IMR-90 (cell line): ENCODE results near the gene ELOVL2. TPM values are rescaled to one million over a fixed set of nuclear protein-coding genes. Genes with fewer than 3 reads are reported as not detected.

Source experiments
- ATAC-seq: fragments of 200-7000 bp; cut with Tn5 transposase; 2 replicates; pipeline ENCODE4 v1.9.1; 2020; ENCODE audit warnings: low read depth, mild to moderate bottlenecking, moderate library complexity
- BruUV-seq: library from RNA; stranded (reverse); fragments of 400-500 nt; replicated peaks from 2 replicates; lab custom pipeline; 2021; lab: Mats Ljungman, UMichigan
- CTCF ChIA-PET: fragments of 300-600 bp; formaldehyde crosslinking; extraction: SDS; loops from one replicate; lab custom pipeline; 2021; ENCODE audit warnings: antibody characterized with exemption; lab: Yijun Ruan, JAX
- POLR2A ChIA-PET: fragments of 300-600 bp; sonication (Branson Sonifier 250); formaldehyde crosslinking; loops from one replicate; lab custom pipeline; 2022; ENCODE audit warnings: antibody characterized with exemption; ENCODE audit not compliant: unreplicated experiment; lab: Charles Lee
- DNase-seq: peaks from one replicate; pipeline ENCODE4 v3.0.0; 2013
- H2AFZ ChIP-seq: replicated peaks from 2 replicates; pipeline ENCODE3; 2013; ENCODE audit warnings: low read length, mild to moderate bottlenecking; ENCODE audit not compliant: poor library complexity
- H2AK5ac ChIP-seq: 2 replicates; pipeline ENCODE4 v1.6.1; 2013; ENCODE audit warnings: low read depth, low read length, inconsistent platforms
- H2AK9ac ChIP-seq: replicated peaks from 2 replicates; pipeline ENCODE3; 2013; ENCODE audit warnings: mild to moderate bottlenecking, low read depth, low read length, moderate library complexity; ENCODE audit not compliant: poor library complexity
- H2BK120ac ChIP-seq: 2 replicates; pipeline ENCODE4 v1.6.1; 2013; ENCODE audit warnings: low read depth, low read length, inconsistent platforms
- H2BK15ac ChIP-seq: 3 replicates; pipeline ENCODE4 v1.6.1; 2013; ENCODE audit warnings: low read depth, low read length, inconsistent platforms
- H2BK20ac ChIP-seq: 2 replicates; pipeline ENCODE4 v1.6.1; 2013; ENCODE audit warnings: low read depth, mild to moderate bottlenecking, inconsistent platforms, low read length, moderate library complexity
- H2BK5ac ChIP-seq: 2 replicates; pipeline ENCODE4 v1.6.1; 2013; ENCODE audit warnings: mild to moderate bottlenecking, low read depth, low read length, inconsistent platforms; ENCODE audit not compliant: poor library complexity, severe bottlenecking
- H3K14ac ChIP-seq: replicated peaks from 2 replicates; pipeline ENCODE4 v1.6.1; 2013; ENCODE audit warnings: low read depth, low read length, inconsistent platforms
- H3K18ac ChIP-seq: 2 replicates; pipeline ENCODE4 v1.6.1; 2013; ENCODE audit warnings: low read depth, low read length, control low read depth
- H3K23ac ChIP-seq: 2 replicates; pipeline ENCODE4 v1.6.1; 2013; ENCODE audit warnings: low read depth, low read length, inconsistent platforms
- H3K27ac ChIP-seq: 2 replicates; pipeline ENCODE4 v1.5.1; 2013; ENCODE audit warnings: mild to moderate bottlenecking, control low read depth, low read length; ENCODE audit not compliant: insufficient read depth
- H3K27me3 ChIP-seq: 2 replicates; pipeline ENCODE4 v1.6.1; 2013; ENCODE audit warnings: low read length; ENCODE audit not compliant: control insufficient read depth, insufficient read depth
- H3K36me3 ChIP-seq: 2 replicates; pipeline ENCODE4 v1.6.1; 2013; ENCODE audit warnings: low read length, mixed read lengths; ENCODE audit not compliant: control insufficient read depth, insufficient read depth
- H3K4ac ChIP-seq: 2 replicates; pipeline ENCODE4 v1.6.1; 2013; ENCODE audit warnings: low read depth, low read length, inconsistent platforms
- H3K4me1 ChIP-seq: 2 replicates; pipeline ENCODE4 v1.6.1; 2013; ENCODE audit warnings: low read length, mixed read lengths; ENCODE audit not compliant: control insufficient read depth, insufficient read depth
- H3K4me2 ChIP-seq: 2 replicates; pipeline ENCODE4 v1.6.1; 2013; ENCODE audit warnings: low read depth, mild to moderate bottlenecking, control low read depth, low read length, moderate library complexity
- H3K4me3 ChIP-seq: 2 replicates; pipeline ENCODE4 v1.5.1; 2013; ENCODE audit warnings: low read depth, mild to moderate bottlenecking, control low read depth, low read length, moderate library complexity; ENCODE audit not compliant: insufficient read depth
- H3K56ac ChIP-seq: 2 replicates; pipeline ENCODE4 v1.6.1; 2013; ENCODE audit warnings: low read length, inconsistent platforms; ENCODE audit not compliant: insufficient read depth; ENCODE audit errors: extremely low read depth
- H3K79me1 ChIP-seq, 2 experiments: 2 replicates each; pipeline ENCODE4 v1.6.1; 2013; ENCODE audit warnings: low read length in 2 of 2, inconsistent platforms in 1 of 2, low read depth in 1 of 2
- H3K9ac ChIP-seq: 2 replicates; pipeline ENCODE4 v1.6.1; 2013; ENCODE audit warnings: low read depth, low read length, control low read depth
- H3K9me1 ChIP-seq: 2 replicates; pipeline ENCODE4 v1.6.1; 2013; ENCODE audit warnings: low read length, inconsistent platforms; ENCODE audit not compliant: insufficient read depth
- H3K9me3 ChIP-seq: 2 replicates; pipeline ENCODE4 v1.6.1; 2013; ENCODE audit warnings: low read length; ENCODE audit not compliant: control insufficient read depth, insufficient read depth
- H4K20me1 ChIP-seq: 2 replicates; pipeline ENCODE4 v1.6.1; 2013; ENCODE audit warnings: low read length, inconsistent platforms; ENCODE audit not compliant: insufficient read depth
- H4K5ac ChIP-seq: 2 replicates; pipeline ENCODE4 v1.6.1; 2013; ENCODE audit warnings: mild to moderate bottlenecking, low read depth, low read length, control low read depth
- H4K8ac ChIP-seq, 2 experiments: 2 replicates each; pipeline ENCODE4 v1.6.1; 2013; ENCODE audit warnings: low read depth in 2 of 2, low read length in 2 of 2, control low read depth in 1 of 2, inconsistent platforms in 1 of 2
- H4K91ac ChIP-seq: 2 replicates; pipeline ENCODE4 v1.6.1; 2013; ENCODE audit warnings: low read depth, low read length, inconsistent platforms; ENCODE audit not compliant: insufficient read depth
- CEBPB ChIP-seq: IDR thresholded peaks from 2 replicates; pipeline ENCODE4 v1.6.1; 2012; ENCODE audit warnings: low read depth, low read length, improper control_type of control experiment
- CHD1 ChIP-seq: IDR thresholded peaks from 2 replicates; pipeline ENCODE4 v1.6.1; 2012; ENCODE audit warnings: low read depth, low read length, improper control_type of control experiment
- CTCF ChIP-seq: conservative IDR thresholded peaks from 2 replicates; pipeline ENCODE4 v1.5.1; 2012; ENCODE audit warnings: mild to moderate bottlenecking, low read depth, low read length, improper control_type of control experiment
- FOS ChIP-seq: fragments of 150-350 bp; IDR thresholded peaks from 2 replicates; pipeline ENCODE4 v1.6.1; 2016; ENCODE audit warnings: low read depth, low read length
- MAFK ChIP-seq: IDR thresholded peaks from 2 replicates; pipeline ENCODE4 v1.6.1; 2012; ENCODE audit warnings: low read depth, low read length, improper control_type of control experiment
- MAZ ChIP-seq: IDR thresholded peaks from 2 replicates; pipeline ENCODE4 v1.6.1; 2012; ENCODE audit warnings: low read depth, mild to moderate bottlenecking, low read length, improper control_type of control experiment, moderate library complexity, borderline replicate concordance
- RAD21 ChIP-seq: IDR thresholded peaks from 2 replicates; pipeline ENCODE4 v1.6.1; 2012; ENCODE audit warnings: low read length, improper control_type of control experiment
- RCOR1 ChIP-seq: IDR thresholded peaks from 2 replicates; pipeline ENCODE4 v1.6.1; 2012; ENCODE audit warnings: mild to moderate bottlenecking, low read length, improper control_type of control experiment; ENCODE audit not compliant: insufficient replicate concordance
- SMC3 ChIP-seq: fragments of 150-350 bp; IDR thresholded peaks from 2 replicates; pipeline ENCODE4 v1.6.1; 2016; ENCODE audit warnings: low read depth, mild to moderate bottlenecking, antibody characterized with exemption, low read length, moderate library complexity
- WGBS, 2 experiments: methylation state at CpG; one replicate each; pipeline versions ENCODE4 v1.1.5 to v1.1.7; 2013; ENCODE audit warnings: missing lambda C conversion rate in 2 of 2; ENCODE audit not compliant: insufficient read length in 1 of 2; ENCODE audit errors: extremely low coverage in 2 of 2; 5-methylcytosine and 5-hydroxymethylcytosine counted together
- dilution Hi-C: fragments of 300-500 bp; cut with HindIII; formaldehyde crosslinking; loops from one replicate; pipeline ENCODE4 v1.14.3; 2018; ENCODE audit warnings: low sequenced_read_pairs; ENCODE audit not compliant: unreplicated experiment
- in situ Hi-C: fragments of 300-500 bp; cut with MboI; formaldehyde crosslinking; loops from 3 replicates; pipeline ENCODE4 v1.14.3; 2019; ENCODE audit warnings: low sequenced_read_pairs, inconsistent platforms, mixed read lengths
- intact Hi-C: fragments of 100-400 bp; cut with micrococcal nuclease; formaldehyde crosslinking; loops from 2 replicates; pipeline ENCODE4 v1.10.0; 2022
- polyA plus RNA-seq, 3 experiments: library from polyadenylated mRNA; depleted of rRNA; stranded (reverse); fragments of >200 nt; gene quantifications; 2 replicates each; pipeline ENCODE4 v1.2.3, GENCODE V29; 2012; ENCODE audit warnings: low replicate concordance in 1 of 3
- total RNA-seq: library from RNA; depleted of rRNA; stranded (reverse); fragments of >200 nt; gene quantifications from 2 replicates; pipeline ENCODE4 v1.2.3, GENCODE V29; 2012
- TF ChIP-seq, protein P1 (sequence below): fragments of 150-350 bp; IDR thresholded peaks from 2 replicates; pipeline ENCODE4 v1.6.1; 2017; ENCODE audit warnings: mild to moderate bottlenecking, antibody characterized with exemption, low read length, low read depth

Gene ELOVL2
- total and polyA plus RNA-seq, 2 of the 4 experiments (the other 2 are of a cell fraction): 6.3 to 7.9 TPM

DNA sequence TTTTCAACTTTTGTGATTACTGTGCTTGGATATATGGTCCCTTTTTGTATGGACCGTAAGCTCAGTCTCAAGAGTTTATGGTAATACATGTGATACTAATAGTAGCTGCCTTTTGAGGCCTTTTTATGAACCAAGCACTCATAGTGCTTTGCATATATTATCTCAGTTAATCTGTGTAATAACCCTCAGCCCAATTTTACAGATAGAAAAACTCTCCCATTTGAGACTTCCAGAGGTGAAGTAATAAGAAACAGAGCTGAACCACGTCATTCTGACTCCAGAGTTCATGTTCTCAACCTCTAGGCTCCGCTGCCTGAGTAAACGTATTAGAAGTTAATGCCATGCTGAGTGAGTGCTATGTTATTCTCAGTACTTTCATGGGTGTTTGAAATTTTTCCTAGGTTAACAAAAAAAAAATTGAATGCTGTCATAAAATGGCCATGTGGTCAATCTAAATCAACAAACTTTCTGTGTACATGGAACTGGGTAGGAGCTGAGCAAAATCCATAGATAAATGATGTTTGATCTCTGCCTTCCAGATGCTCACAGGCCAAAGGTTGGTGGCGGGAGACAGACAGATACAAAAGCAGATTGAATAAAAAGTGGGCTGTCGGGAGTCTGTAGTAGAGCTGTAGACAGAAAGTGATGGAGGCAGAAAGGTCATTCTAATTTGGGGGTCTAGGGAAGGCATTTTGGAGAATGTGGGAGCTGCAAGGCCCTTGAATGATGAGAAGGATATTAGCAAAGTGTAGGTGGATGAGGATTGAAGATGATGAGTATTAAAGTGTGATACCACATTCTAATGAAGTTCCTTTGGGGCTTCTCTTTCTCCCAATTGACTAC, 22.6 kb upstream of the ELOVL2 start (continued):
- no peak for TF ChIP-seq MAZ

GRCh38 chr6:11065436-11066202, 21.5 kb upstream of the ELOVL2 start:
- Histone ChIP-seq H2BK5ac (no peak overlapping the region), H3K18ac (no peak overlapping the region), H2BK15ac (no peak overlapping the region), H4K5ac (no peak overlapping the region), H3K9ac (no peak overlapping the region), H3K4me3 (no peak overlapping the region), H2AK9ac (no peak overlapping the region), H3K4me1 (no peaks in the 10 kb centered on the region), H3K79me1 (no peaks in the 10 kb centered on the region), H3K4me2 (no peak overlapping the region), H4K20me1 (no peaks in the 10 kb centered on the region), H4K8ac (no peak overlapping the region), H3K36me3 (no peaks in the 10 kb centered on the region), H2BK20ac (no peak overlapping the region), H4K91ac (no peak overlapping the region), H3K4ac (no peak overlapping the region), H3K14ac (no peak overlapping the region), H2AFZ (no peak overlapping the region), H3K9me3 (0 out of 2 replicates have a peak, but pooled peaks cover 3% of the 10 kb centered on the region), H2BK120ac (no peak overlapping the region), H3K27me3 (peaks cover 9% of the 10 kb centered on the region), H3K23ac (no peak overlapping the region), H3K9me1 (no peaks in the 10 kb centered on the region), H3K56ac (no peak overlapping the region), H3K27ac (no peak overlapping the region), H2AK5ac (no peak overlapping the region)
- TF ChIP-seq, protein P1, sequence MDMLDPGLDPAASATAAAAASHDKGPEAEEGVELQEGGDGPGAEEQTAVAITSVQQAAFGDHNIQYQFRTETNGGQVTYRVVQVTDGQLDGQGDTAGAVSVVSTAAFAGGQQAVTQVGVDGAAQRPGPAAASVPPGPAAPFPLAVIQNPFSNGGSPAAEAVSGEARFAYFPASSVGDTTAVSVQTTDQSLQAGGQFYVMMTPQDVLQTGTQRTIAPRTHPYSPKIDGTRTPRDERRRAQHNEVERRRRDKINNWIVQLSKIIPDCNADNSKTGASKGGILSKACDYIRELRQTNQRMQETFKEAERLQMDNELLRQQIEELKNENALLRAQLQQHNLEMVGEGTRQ: no peak
- TF ChIP-seq RCOR1: no peak
- no peak for TF ChIP-seq SMC3
- TF ChIP-seq MAZ: no peak
- TF ChIP-seq MAFK: no peak
- TF ChIP-seq CTCF: no peak
- TF ChIP-seq FOS: no peak
- TF ChIP-seq CHD1: no peak
- TF ChIP-seq RAD21: no peak
- no peak for TF ChIP-seq CEBPB
- CTCF ChIA-PET: interaction anchor here (0.7 to 1.8 kb wide), 2 partner anchors 21 to 114 kb away, joined by 3 to 5 read pairs; no protein-coding TSS in a partner anchor
- BruUV-seq: no TSS peak
- dilution Hi-C loops (no loop called here), in situ Hi-C loops (loop anchor here (5.0 to 25.0 kb wide), 2 partner anchors 113 to 578 kb away; no protein-coding TSS in a partner anchor), intact Hi-C loops (loop anchor here (5.0 kb wide), 1 partner anchor 228 kb away; the partner anchor contains the start of gene MAK)
- DNase-seq: no peak
- POLR2A ChIA-PET: interaction anchor here (1.0 kb wide), 1 partner anchor 114 kb away, joined by 3 read pairs; no protein-coding TSS in a partner anchor
- ATAC-seq: no peak
- WGBS, 2 experiments: 100% methylated on average over 3 of the region's 6 CpGs; no CpG with 5 or more reads in 1 of the 2 experiments
